Esophagus muscularis mucosa (tissue), 4 donors: ENCODE results near the gene SEMA6A. TPM values are rescaled to one million over a fixed set of nuclear protein-coding genes. Genes with fewer than 3 reads are reported as not detected.
"Not testable (repeated sequence)": the region's sequence is repeated elsewhere in the genome, so short reads cannot be mapped to it uniquely, and the experiment has no call there.

Experiments
- DNase-seq: peaks from one replicate; pipeline ENCODE4 v3.0.0-alpha.2; 2017; ENCODE audit errors: extremely low spot score
- H3K27ac ChIP-seq, 4 donors: fragments of 200-600 bp; sonication (generic); replicated peaks in 1 of 4; 1 replicate in 3 of 4; 2 replicates in 1 of 4; pipeline ENCODE4 v1.5.1; 2016 to 2019; ENCODE audit warnings: mild to moderate bottlenecking in 1 of 4
- H3K27me3 ChIP-seq, 4 donors: fragments of 200-600 bp; sonication (generic); one replicate each; pipeline versions ENCODE4 v1.5.1 to v1.6.0; 2016 to 2019
- H3K36me3 ChIP-seq, 4 donors: fragments of 200-600 bp; sonication (generic); one replicate each; pipeline ENCODE4 v1.5.1; 2016 to 2019
- H3K4me1 ChIP-seq, 4 donors: fragments of 200-600 bp; sonication (generic); one replicate each; pipeline ENCODE4 v1.5.1; 2016 to 2019
- H3K4me3 ChIP-seq, 4 donors: fragments of 200-600 bp; sonication (generic); 1 replicate in 2 of 4; 2 replicates in 2 of 4; pipeline ENCODE4 v1.5.1; 2016 to 2019; ENCODE audit warnings: mild to moderate bottlenecking in 4 of 4, moderate library complexity in 1 of 4
- H3K9me3 ChIP-seq, 4 donors: fragments of 200-600 bp; sonication (generic); 1 replicate in 3 of 4; 2 replicates in 1 of 4; pipeline ENCODE4 v1.5.1; 2016 to 2019
- EP300 ChIP-seq: sonication (generic); formaldehyde crosslinking; IDR thresholded peaks from one replicate; pipeline ENCODE4 v1.6.1; 2017; ENCODE audit warnings: antibody characterized with exemption
- POLR2A ChIP-seq: fragments of 450-650 bp; IDR thresholded peaks from one replicate; pipeline ENCODE4 v1.6.1; 2017; ENCODE audit warnings: antibody characterized with exemption, moderate library complexity, mild to moderate bottlenecking, low read depth
- POLR2AphosphoS5 ChIP-seq, 2 donors: sonication (generic); formaldehyde crosslinking; IDR thresholded peaks; one replicate each; pipeline ENCODE4 v1.6.1; 2017; ENCODE audit warnings: antibody characterized with exemption in 2 of 2
- WGBS: methylation state at CpG from one replicate; pipeline ENCODE4 v1.1.5; 2018; 5-methylcytosine and 5-hydroxymethylcytosine counted together
- intact Hi-C: fragments of 100-400 bp; cut with DNase I; formaldehyde crosslinking; loops from one replicate; pipeline ENCODE4 v1.15.1; 2023
- total RNA-seq, 4 donors: library from RNA; depleted of rRNA; stranded (reverse); fragments of >200 nt; gene quantifications; one replicate each; pipeline versions ENCODE4 v1.1.0 to v1.2.1, GENCODE V29; 2016
- TF ChIP-seq, protein P1 (sequence below), 3 experiments: fragments of 200-600 bp in 2 of 3; fragments of 450-650 bp in 1 of 3; sonication (generic) in 2 of 3; IDR thresholded peaks; one replicate each; pipeline ENCODE4 v1.5.1; 2017 to 2019; ENCODE audit warnings: antibody characterized with exemption in 3 of 3, mild to moderate bottlenecking in 2 of 3, moderate library complexity in 1 of 3

Gene SEMA6A
- total RNA-seq, 4 donors from 2014 or later, result 10.9 to 20.9 (median 14.3) TPM

DNA sequence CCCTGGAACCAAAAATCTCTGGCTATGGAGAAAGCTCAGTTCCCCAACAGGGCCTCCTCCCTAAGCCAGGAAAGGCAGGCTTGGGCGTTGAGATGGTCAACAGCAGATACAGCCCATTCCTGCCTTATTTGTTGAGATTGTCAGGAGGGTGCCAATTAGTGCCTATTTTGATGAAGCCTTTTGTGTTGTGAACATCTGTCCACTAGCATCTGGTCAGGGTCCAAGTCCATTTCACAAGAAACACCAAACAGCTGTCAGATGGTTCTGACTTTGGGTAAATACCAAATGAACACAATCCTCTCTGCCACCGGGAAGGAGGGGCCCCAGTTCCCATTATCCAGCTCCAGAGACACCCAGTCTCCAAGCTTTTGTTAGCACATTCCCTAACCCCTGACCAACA is 19.9 kb downstream of the SEMA6A start:
- intact Hi-C loops, result no loop called here
- H3K27ac ChIP-seq, result peak overlapping the region in 1 of 4 donors; percentile 30
- DNase-seq, result no peak
- H3K27me3 ChIP-seq, result no peaks in the 10 kb centered on the region
- TF ChIP-seq, protein P1, sequence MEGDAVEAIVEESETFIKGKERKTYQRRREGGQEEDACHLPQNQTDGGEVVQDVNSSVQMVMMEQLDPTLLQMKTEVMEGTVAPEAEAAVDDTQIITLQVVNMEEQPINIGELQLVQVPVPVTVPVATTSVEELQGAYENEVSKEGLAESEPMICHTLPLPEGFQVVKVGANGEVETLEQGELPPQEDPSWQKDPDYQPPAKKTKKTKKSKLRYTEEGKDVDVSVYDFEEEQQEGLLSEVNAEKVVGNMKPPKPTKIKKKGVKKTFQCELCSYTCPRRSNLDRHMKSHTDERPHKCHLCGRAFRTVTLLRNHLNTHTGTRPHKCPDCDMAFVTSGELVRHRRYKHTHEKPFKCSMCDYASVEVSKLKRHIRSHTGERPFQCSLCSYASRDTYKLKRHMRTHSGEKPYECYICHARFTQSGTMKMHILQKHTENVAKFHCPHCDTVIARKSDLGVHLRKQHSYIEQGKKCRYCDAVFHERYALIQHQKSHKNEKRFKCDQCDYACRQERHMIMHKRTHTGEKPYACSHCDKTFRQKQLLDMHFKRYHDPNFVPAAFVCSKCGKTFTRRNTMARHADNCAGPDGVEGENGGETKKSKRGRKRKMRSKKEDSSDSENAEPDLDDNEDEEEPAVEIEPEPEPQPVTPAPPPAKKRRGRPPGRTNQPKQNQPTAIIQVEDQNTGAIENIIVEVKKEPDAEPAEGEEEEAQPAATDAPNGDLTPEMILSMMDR (IDR thresholded peaks at IDR 0.05), result no peak
- TF ChIP-seq POLR2A, result no peak
- TF ChIP-seq POLR2AphosphoS5 (IDR thresholded peaks at IDR 0.05), result no peak
- TF ChIP-seq EP300, result no peak
- H3K9me3 ChIP-seq, result no peaks in the 10 kb centered on the region
- peaks cover 3 to 19% (median 10%) of the 10 kb centered on the region in 4 donors for H3K4me1 ChIP-seq
- no peak overlapping the region for H3K4me3 ChIP-seq
- WGBS, result 61% methylated on average over 2 of the region's 2 CpGs
- no peaks in the 10 kb centered on the region for H3K36me3 ChIP-seq

DNA sequence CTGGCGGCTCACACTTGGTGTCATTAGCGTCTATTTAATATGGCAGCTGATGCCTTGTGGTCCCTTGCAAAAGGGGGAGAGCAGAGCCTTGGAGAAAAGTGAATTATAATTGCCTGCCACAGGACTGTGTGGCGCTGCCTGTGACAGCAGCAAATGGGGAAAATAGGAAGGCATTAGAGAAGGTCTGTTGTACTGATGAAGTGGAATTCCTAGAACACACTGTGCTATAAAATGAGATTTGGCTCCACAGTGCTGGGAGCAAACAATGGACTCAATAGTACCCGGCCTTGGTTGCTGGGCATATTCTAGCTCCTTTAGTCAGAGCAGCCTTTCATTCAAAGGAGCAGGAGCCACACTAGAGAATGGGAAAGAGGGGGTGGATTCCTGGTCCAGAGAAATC is 21.3 kb downstream of the SEMA6A start:
- H3K27ac ChIP-seq, result no peak overlapping the region
- no peaks in the 10 kb centered on the region for H3K27me3 ChIP-seq
- H3K9me3 ChIP-seq, result no peaks in the 10 kb centered on the region
- TF ChIP-seq, protein P1 (IDR thresholded peaks at IDR 0.05), result no peak
- TF ChIP-seq POLR2AphosphoS5 (IDR thresholded peaks at IDR 0.05), result no peak
- no peak for TF ChIP-seq EP300
- TF ChIP-seq POLR2A, result no peak
- DNase-seq, result no peak
- no peaks in the 10 kb centered on the region for H3K36me3 ChIP-seq
- intact Hi-C loops, result no loop called here
- WGBS, result 87% methylated on average over 4 of the region's 4 CpGs
- H3K4me1 ChIP-seq, result peaks cover 3 to 19% (median 10%) of the 10 kb centered on the region in 4 donors
- H3K4me3 ChIP-seq, result no peak overlapping the region

DNA sequence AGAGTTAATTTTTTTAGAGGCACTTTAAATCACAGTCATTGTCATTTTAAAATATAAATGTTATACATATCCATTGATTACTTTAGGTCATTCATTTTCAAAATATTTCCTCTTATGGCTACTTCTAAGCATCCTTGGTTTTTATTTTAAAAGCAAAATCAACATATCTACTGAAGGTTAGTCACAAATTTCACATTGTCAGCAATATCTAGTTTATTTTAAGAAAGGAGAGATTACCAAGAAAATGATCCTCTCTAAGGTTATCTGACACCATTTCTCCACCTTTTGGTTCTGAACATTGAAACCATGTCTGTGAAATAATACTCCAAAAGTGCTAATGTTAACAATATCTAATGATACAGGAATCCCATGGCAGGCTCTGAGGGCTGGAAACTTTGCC is 24.5 kb downstream of the SEMA6A start:
- no peak overlapping the region for H3K27ac ChIP-seq
- H3K4me1 ChIP-seq, result peaks cover 3 to 12% (median 6%) of the 10 kb centered on the region in 4 donors
- DNase-seq, result no peak
- no peaks in the 10 kb centered on the region for H3K27me3 ChIP-seq
- no peak overlapping the region for H3K4me3 ChIP-seq
- intact Hi-C loops, result no loop called here
- no peaks in the 10 kb centered on the region for H3K36me3 ChIP-seq
- H3K9me3 ChIP-seq, result peaks cover 0 to 16% (median 16%) of the 10 kb centered on the region in 4 donors
- TF ChIP-seq POLR2AphosphoS5 (IDR thresholded peaks at IDR 0.05) (no peak), EP300 (no peak), POLR2A (no peak)
- TF ChIP-seq, protein P1 (IDR thresholded peaks at IDR 0.05), result no peak

DNA sequence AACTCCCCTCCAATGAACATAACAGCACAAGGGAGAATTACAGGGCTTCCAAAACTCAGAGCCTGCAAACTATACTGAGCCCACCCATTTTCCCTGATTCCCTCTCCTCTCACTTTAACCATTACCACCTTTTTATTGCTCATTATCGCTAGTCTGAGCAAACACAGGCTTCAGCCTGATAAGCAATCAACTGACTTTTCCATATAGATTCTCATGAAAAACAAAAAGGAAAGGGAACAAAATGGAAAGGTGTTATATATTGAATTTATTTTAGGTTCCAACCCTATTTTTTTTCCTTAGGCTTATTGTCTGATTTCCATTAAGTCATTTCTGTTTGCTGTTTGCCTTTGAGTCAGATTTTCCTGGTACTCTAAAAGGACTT is 27.9 kb downstream of the SEMA6A start:
- intact Hi-C loops, result no loop called here
- no peak for TF ChIP-seq POLR2A
- TF ChIP-seq POLR2AphosphoS5 (IDR thresholded peaks at IDR 0.05), result no peak
- TF ChIP-seq, protein P1 (IDR thresholded peaks at IDR 0.05), result no peak
- 94% methylated on average over 1 of the region's 1 CpG for WGBS

DNA sequence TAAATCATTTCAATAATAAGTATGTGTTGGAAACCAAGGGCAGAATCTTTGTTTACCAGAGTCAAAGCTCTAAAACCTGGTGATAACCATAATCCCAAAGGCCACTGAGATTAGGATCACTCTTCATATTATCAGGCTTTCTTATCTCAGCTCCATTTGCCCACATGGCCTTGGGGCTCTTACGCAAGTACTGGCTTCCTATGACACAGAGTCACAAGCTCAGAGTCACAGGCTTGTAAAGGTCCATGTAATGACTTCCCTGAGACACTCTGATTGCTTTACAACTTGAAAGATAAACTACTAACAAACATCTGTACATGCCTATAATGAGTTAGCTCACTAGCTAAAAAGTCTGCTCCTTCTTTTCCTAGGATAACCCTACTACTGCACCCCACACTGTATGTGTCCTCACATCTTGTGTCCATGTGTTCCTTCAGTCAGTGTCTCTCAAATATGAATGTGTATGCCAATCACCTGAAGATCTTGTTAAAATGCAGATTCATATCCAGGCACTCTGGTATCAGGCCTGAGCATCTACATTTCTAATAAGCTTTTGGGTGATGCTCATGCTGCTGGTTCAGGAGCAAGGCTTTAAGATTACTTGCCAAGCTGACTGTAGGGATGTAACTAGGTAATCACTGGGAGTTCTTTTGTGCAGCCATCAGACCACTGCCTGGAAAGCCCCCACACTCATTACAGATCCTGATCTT is 28.4 kb downstream of the SEMA6A start:
- H3K36me3 ChIP-seq, result no peaks in the 10 kb centered on the region
- H3K27me3 ChIP-seq, result no peaks in the 10 kb centered on the region
- intact Hi-C loops, result no loop called here
- no peak overlapping the region for H3K27ac ChIP-seq
- no peak overlapping the region for H3K4me3 ChIP-seq
- no peak for TF ChIP-seq POLR2A
- no peak for DNase-seq
- WGBS, result 100% methylated on average over 1 of the region's 1 CpG
- no peaks in the 10 kb centered on the region for H3K4me1 ChIP-seq
- H3K9me3 ChIP-seq, result peaks cover 0 to 23% (median 20%) of the 10 kb centered on the region in 4 donors

More for the DNA sequence above, 27.9 kb downstream of the SEMA6A start:
- Histone ChIP-seq H3K36me3 (no peaks in the 10 kb centered on the region), H3K9me3 (peaks cover 0 to 23% (median 20%) of the 10 kb centered on the region in 4 donors), H3K27me3 (no peaks in the 10 kb centered on the region), H3K27ac (no peak overlapping the region), H3K4me1 (no peaks in the 10 kb centered on the region), H3K4me3 (no peak overlapping the region)
- DNase-seq, result no peak

DNA sequence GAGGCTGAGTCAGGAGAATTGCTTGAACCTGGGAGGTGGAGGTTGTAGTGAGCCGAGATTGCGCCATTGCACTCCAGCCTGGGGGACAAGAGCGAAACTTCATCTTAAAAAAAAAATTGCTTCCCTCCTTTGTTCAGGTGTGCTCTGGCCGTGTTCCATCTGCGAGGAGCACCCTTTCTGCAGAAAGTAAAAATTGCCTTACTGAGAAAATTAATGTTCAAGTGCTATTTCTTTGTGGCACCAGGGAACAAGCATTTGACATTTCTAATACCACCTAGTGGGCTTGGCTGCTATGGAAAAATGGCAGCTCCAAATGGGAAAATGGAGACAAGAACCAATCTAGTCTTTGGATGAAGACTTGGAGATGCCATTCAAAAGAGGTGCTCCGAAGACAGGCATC is 29.2 kb downstream of the SEMA6A start:
- H3K27ac ChIP-seq, H3K4me3 ChIP-seq, DNase-seq, intact Hi-C loops, H3K27me3 ChIP-seq, H3K36me3 ChIP-seq, H3K4me1 ChIP-seq: not testable (repeated sequence)
- H3K9me3 ChIP-seq, result peaks cover 0 to 23% (median 20%) of the 10 kb centered on the region in 4 donors
- 93% methylated on average over 6 of the region's 6 CpGs for WGBS
